Neutrophil (primary cell): ENCODE results near the gene C20orf204.

ENCODE experiments used
- H3K27ac ChIP-seq: fragments of 200-600 bp; sonication (generic); 2 replicates; pipeline ENCODE4 v1.5.1; 2016; ENCODE audit warnings: mild to moderate bottlenecking, moderate library complexity
- H3K27me3 ChIP-seq: fragments of 200-600 bp; sonication (generic); 2 replicates; pipeline ENCODE4 v1.6.0; 2016; ENCODE audit warnings: mild to moderate bottlenecking
- H3K36me3 ChIP-seq: fragments of 200-600 bp; sonication (generic); 2 replicates; pipeline ENCODE4 v1.5.1; 2017
- H3K4me1 ChIP-seq, 2 experiments: fragments of 200-600 bp in 1 of 2; sonication (generic) in 1 of 2; 1 replicate in 1 of 2; 2 replicates in 1 of 2; pipeline versions ENCODE4 v1.5.1 to v1.6.1; 2013 to 2016; ENCODE audit warnings: low read depth in 1 of 2, low read length in 1 of 2, mild to moderate bottlenecking in 1 of 2, moderate library complexity in 1 of 2; ENCODE audit not compliant: control insufficient read depth in 1 of 2, insufficient read depth in 1 of 2
- H3K4me3 ChIP-seq, 2 experiments: fragments of 200-600 bp in 1 of 2; sonication (generic) in 1 of 2; 1 replicate in 1 of 2; 2 replicates in 1 of 2; pipeline ENCODE4 v1.5.1; 2013 to 2016; ENCODE audit warnings: low read depth in 1 of 2, low read length in 1 of 2, mild to moderate bottlenecking in 1 of 2, moderate library complexity in 1 of 2
- H3K9me3 ChIP-seq: fragments of 200-600 bp; sonication (generic); 2 replicates; pipeline ENCODE4 v1.5.1; 2016
- TF ChIP-seq, protein P1 (sequence below): fragments of 200-600 bp; sonication (generic); IDR thresholded peaks from 2 replicates; pipeline ENCODE4 v1.5.1; 2016; ENCODE audit warnings: antibody characterized with exemption

C20orf204 gene

DNA sequence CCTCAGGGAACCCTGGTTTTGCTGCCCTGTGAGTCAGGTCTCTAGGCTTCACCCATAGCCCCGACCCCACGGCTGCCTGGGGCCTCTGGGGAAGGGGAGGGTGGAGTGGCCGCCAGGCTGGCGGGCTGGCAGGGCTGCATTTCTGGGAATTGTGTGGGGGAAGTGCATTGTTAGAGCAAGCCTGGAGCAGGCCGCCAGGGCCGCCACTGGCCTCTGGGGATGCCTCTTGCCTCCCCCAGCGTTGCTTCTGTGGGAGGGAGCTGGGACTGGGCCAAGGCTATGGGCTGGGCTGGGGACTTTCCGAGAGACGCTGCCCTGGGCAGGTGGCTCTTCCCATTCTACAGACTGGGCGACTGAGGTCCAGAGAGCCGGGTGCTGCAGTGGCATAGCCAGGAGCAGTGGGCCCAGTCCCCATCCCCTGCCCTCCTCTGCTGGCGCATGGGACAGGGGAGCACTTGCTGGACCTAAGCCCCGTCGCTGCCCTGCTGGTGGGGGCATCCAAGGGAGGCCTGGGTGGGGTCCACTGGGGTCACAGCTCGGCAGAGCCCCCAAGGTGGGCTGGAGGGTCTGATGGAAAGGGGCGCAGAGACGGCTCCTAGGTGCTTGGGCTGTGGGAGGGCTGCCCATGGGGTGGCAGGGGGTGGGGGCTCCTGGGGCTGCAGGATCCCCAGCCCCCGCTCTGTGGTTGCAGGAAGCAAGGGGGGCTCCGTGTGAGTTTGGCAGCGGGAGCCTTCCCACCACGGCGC lies 20.1 kb downstream of the C20orf204 start:
- Histone ChIP-seq H3K4me1 (peaks cover 16 to 22% of the 10 kb centered on the region in 2 experiments), H3K27ac (no peak overlapping the region), H3K9me3 (no peaks in the 10 kb centered on the region), H3K36me3 (no peaks in the 10 kb centered on the region), H3K27me3 (peaks cover 69% of the 10 kb centered on the region), H3K4me3 (no peak overlapping the region)
- TF ChIP-seq, protein P1, sequence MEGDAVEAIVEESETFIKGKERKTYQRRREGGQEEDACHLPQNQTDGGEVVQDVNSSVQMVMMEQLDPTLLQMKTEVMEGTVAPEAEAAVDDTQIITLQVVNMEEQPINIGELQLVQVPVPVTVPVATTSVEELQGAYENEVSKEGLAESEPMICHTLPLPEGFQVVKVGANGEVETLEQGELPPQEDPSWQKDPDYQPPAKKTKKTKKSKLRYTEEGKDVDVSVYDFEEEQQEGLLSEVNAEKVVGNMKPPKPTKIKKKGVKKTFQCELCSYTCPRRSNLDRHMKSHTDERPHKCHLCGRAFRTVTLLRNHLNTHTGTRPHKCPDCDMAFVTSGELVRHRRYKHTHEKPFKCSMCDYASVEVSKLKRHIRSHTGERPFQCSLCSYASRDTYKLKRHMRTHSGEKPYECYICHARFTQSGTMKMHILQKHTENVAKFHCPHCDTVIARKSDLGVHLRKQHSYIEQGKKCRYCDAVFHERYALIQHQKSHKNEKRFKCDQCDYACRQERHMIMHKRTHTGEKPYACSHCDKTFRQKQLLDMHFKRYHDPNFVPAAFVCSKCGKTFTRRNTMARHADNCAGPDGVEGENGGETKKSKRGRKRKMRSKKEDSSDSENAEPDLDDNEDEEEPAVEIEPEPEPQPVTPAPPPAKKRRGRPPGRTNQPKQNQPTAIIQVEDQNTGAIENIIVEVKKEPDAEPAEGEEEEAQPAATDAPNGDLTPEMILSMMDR: no peak

DNA sequence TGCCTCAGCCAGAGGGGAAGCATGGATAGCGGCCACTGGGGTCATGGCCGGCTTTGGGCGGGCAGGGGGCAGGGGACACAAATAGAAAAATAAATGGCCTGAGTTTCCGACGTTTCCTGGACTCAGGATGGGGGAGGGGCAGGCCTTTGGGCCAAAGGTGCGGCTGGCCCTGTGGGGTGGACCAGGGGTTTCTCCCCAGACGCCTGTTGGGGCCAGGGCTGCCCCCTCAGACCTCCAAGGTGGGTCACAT lies 20.6 kb downstream of the C20orf204 start:
- Histone ChIP-seq H3K27me3 (peaks cover 64% of the 10 kb centered on the region), H3K36me3 (no peaks in the 10 kb centered on the region), H3K4me1 (peaks cover 16 to 22% of the 10 kb centered on the region in 2 experiments), H3K27ac (no peak overlapping the region), H3K9me3 (no peaks in the 10 kb centered on the region), H3K4me3 (no peak overlapping the region)
- TF ChIP-seq, protein P1: no peak

DNA sequence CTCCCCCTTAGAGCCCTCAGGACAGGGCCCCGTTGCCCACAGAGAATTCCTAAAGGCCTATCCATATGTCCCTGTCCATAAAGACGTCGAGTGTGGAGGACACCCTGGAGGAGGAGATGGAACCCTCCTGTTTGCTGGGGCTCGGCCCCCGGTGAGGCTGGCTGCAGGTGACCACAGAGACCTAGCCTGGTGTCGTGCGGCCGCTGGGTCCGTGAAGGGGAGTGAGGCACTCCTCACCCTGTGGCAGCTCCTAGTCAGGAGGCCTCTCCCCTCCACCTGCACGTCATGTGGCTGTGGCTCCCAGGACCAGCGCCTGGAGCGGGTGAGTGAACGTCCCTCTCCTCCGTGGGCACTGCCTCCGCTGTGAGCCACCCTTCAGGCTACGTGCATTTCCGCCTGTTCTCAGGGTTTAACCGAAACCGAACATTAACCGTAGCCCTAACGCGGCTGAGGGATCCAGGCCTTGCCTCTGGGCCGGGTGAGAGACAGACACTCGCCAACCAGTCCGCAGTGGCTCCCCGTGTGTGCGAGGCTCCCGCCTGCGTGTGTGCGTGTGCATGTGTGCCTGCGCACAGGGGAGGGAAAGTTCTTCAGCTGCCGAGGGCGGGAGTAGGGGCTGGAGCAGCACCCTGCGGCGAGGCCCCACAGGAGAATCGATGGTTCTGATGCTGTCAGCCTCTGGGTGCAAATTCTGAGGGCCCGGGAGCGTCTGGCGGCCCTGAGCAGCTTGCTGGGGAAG lies 21.1 kb downstream of the C20orf204 start:
- Histone ChIP-seq H3K27ac (no peak overlapping the region), H3K4me1 (peaks cover 16 to 23% of the 10 kb centered on the region in 2 experiments)

DNA sequence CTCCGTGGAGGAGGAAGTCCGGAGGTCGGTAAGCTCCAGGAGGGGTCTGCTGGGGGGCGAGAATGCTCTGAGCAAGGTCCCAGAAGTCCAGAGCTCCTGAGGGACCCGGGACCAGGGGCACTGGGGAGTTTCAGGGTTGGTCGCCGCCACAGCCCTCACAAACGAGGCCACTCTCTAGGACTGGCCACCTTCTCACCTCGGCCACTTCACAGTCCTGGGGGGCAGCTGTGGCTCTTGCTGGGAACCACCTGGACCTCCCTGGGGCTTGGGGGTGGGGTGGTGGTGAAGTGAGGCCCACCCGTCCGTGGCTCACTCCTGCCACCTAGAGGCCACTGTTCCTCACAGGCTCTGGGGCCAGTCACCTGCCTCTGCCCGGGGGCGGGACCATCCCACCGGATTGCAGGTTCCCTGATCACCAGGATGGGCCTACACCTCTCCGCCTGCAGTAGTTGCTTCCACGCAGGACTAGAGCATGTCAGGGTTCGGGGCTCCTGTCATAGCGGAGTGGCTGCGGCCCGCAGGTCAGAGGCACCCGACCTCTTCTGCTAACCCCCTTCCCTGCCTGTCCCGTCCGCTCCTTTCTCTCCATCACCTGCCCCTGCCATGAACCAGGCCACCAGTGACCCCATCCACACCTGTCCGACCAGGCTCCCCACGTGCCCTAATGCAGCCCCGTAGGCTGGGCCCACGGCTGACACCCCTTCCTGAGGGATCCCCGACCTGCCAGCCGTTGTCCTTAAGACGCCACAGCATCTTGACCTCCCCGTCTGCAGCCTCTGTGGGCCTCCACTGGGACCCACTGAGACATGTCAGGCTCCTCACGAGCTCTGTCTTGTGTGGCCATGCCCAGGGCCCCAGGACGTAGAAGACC lies 21.9 kb downstream of the C20orf204 start:
- TF ChIP-seq, protein P1: peak; percentile 71
- H3K27ac ChIP-seq: no peak overlapping the region
- H3K36me3 ChIP-seq: no peaks in the 10 kb centered on the region
- H3K4me3 ChIP-seq: peak overlapping the region in 1 of 2 experiments; percentile 12
- peaks cover 51% of the 10 kb centered on the region for H3K27me3 ChIP-seq
- H3K9me3 ChIP-seq: no peaks in the 10 kb centered on the region
- H3K4me1 ChIP-seq: peaks cover 22 to 30% of the 10 kb centered on the region in 2 experiments

More for the DNA sequence above, 21.1 kb downstream of the C20orf204 start:
- peaks cover 59% of the 10 kb centered on the region for H3K27me3 ChIP-seq
- H3K36me3 ChIP-seq: no peaks in the 10 kb centered on the region
- H3K9me3 ChIP-seq: no peaks in the 10 kb centered on the region
- H3K4me3 ChIP-seq: peak overlapping the region in 1 of 2 experiments; percentile 12
- TF ChIP-seq, protein P1: no peak

DNA sequence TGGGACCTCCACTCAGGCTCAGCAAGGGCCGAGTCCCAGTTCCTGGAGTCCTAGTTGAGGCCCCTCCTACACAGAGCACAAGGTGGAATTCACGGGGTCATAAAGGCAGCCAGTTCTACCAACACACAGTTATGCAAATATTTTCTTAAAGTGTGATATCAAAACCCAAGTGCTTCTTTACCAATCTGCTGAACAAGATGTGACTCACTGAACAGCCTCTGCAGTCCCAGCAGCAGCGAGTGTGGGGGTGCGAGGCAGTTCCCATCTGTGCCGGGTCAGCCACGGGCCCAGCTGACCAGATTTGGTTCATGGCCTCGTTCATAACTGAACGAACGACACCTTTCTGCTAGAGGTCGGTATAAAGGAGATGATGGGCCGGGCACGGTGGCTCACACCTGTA lies 22.6 kb downstream of the C20orf204 start:
- Histone ChIP-seq H3K4me1 (peaks cover 26 to 35% of the 10 kb centered on the region in 2 experiments), H3K36me3 (no peaks in the 10 kb centered on the region), H3K9me3 (no peaks in the 10 kb centered on the region), H3K27me3 (peaks cover 47% of the 10 kb centered on the region), H3K27ac (no peak overlapping the region), H3K4me3 (no peak overlapping the region)
- TF ChIP-seq, protein P1: no peak
